ENCODE results near the gene SLC35D1.
"Not testable (repeated sequence)": the region's sequence is repeated elsewhere in the genome, so short reads cannot be mapped to it uniquely, and the experiment has no call there.

SLC35D1 gene

GRCh38 chr1:66980745-66981367 lies 73.1 kb downstream of the SLC35D1 start:
- Histone ChIP-seq H3K27me3 (no peaks in the 10 kb centered on the region), H3K4me1 (ENCODE audit: control insufficient read depth in 1 of 2, insufficient read depth in 1 of 2, low read depth in 1 of 2, low read length in 1 of 2) (peaks cover 3 to 5% of the 10 kb centered on the region in 2 experiments), H3K36me3 (peaks cover 97% of the 10 kb centered on the region), H3K9me3 (no peaks in the 10 kb centered on the region), H3K27ac (peak overlapping the region; percentile 58), H3K4me3 (ENCODE audit: low read depth in 1 of 2, low read length in 1 of 2) (no peak overlapping the region)
- TF ChIP-seq CTCF (IDR thresholded peaks at IDR 0.05), result no peak

DNA sequence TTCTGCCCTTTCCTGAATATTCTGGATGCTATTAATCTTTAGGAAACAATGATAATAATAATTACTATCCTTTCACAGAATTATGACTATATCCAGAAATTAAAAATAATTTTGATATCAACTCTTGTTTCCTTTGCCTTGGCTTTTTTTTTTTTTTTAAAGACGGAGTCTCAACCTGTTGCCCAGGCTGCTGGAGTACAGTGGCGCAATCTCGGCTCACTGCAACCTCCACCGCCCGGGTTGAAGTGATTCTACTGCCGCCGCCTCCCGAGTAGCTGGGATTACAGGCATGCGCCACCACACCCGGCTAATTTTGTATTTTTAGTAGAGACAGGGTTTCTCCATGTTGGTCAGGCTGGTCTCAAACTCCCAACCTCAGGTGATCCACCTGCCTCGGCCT lies 74.3 kb downstream of the SLC35D1 start:
- not testable (repeated sequence) for H3K4me1 ChIP-seq (ENCODE audit: control insufficient read depth in 1 of 2, insufficient read depth in 1 of 2, low read depth in 1 of 2, low read length in 1 of 2); H3K4me3 ChIP-seq (ENCODE audit: low read depth in 1 of 2, low read length in 1 of 2); H3K27me3 ChIP-seq; H3K9me3 ChIP-seq; H3K27ac ChIP-seq
- H3K36me3 ChIP-seq, result peaks cover 99% of the 10 kb centered on the region

DNA sequence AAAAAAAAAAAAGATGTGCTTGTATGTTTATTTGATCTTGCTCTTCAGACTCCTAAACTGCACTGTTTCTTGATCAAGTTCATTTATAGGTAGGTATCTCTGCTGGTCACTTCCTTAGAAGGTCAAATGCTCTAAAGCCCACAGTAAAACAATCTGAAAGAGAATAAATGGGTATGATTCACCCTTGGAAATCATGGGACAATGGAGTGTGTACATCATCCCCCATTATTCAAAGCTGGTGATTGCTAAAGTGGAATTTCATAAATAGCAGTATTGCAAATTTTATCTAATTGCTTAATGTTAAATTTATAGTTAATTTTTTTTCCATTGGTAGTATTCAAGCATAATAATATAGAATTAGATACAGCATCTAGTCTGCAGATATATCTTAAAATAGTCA lies 75.7 kb downstream of the SLC35D1 start:
- no peaks in the 10 kb centered on the region for H3K27me3 ChIP-seq
- peaks cover 2 to 5% of the 10 kb centered on the region in 2 experiments for H3K4me1 ChIP-seq (ENCODE audit: control insufficient read depth in 1 of 2, insufficient read depth in 1 of 2, low read depth in 1 of 2, low read length in 1 of 2)
- H3K4me3 ChIP-seq (ENCODE audit: low read depth in 1 of 2, low read length in 1 of 2), result no peak overlapping the region
- no peaks in the 10 kb centered on the region for H3K9me3 ChIP-seq
- H3K36me3 ChIP-seq, result peaks cover 97% of the 10 kb centered on the region
- H3K27ac ChIP-seq, result no peak overlapping the region
- TF ChIP-seq CTCF (IDR thresholded peaks at IDR 0.05), result no peak

DNA sequence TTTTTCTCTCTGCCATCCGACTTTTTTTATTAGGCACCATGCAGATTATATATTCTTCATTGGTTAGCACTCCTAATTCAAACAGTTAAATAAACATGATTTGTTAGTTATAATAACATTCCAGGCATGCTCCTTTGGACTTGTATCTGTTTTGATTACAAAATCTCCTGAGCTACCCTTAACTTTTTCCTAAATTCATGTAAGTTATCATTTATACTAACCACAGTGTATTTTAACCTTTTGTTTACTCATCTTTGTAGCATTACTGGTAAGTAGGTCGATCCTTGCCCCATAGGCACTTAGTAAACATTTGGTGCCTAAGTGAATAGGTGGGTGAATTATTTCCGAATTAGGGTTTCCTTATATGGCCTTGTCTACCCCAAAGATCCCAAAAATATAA lies 85.4 kb downstream of the SLC35D1 start:
- no peak for TF ChIP-seq CTCF (IDR thresholded peaks at IDR 0.05)
- no peaks in the 10 kb centered on the region for H3K9me3 ChIP-seq
- H3K36me3 ChIP-seq, result peaks cover 88% of the 10 kb centered on the region
- peaks cover 11 to 12% of the 10 kb centered on the region in 2 experiments for H3K4me1 ChIP-seq (ENCODE audit: control insufficient read depth in 1 of 2, insufficient read depth in 1 of 2, low read depth in 1 of 2, low read length in 1 of 2)
- H3K4me3 ChIP-seq (ENCODE audit: low read depth in 1 of 2, low read length in 1 of 2), result no peak overlapping the region
- no peaks in the 10 kb centered on the region for H3K27me3 ChIP-seq
- no peak overlapping the region for H3K27ac ChIP-seq

- not testable (repeated sequence) for H3K4me1 ChIP-seq (ENCODE audit: control insufficient read depth in 1 of 2, insufficient read depth in 1 of 2, low read depth in 1 of 2, low read length in 1 of 2); H3K27me3 ChIP-seq; H3K4me3 ChIP-seq (ENCODE audit: low read depth in 1 of 2, low read length in 1 of 2); H3K9me3 ChIP-seq; H3K27ac ChIP-seq
- peaks cover 88% of the 10 kb centered on the region for H3K36me3 ChIP-seq
Observed at GRCh38 chr1:66966188-66966873, 87.6 kb downstream of the SLC35D1 start.

DNA sequence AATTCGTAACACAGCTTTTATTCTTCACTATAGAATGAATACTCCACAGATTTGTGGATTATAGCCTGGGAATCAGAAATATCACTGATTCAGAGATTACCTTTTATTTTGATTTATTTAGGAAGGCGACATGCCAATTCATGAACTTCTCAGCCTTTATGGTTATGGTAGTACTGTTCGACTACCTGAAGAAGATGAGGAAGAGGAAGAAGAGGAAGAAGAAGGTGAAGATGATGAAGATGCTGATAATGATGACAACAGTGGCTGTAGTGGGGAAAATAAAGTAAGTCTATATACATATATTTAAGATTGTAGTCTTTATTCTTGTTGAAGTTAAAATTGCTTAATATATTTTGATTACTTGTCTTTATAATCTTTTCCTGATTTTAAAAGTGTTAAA lies 96.0 kb downstream of the SLC35D1 start:
- no peak overlapping the region for H3K4me3 ChIP-seq (ENCODE audit: low read depth in 1 of 2, low read length in 1 of 2)
- no peak overlapping the region for H3K27ac ChIP-seq
- H3K4me1 ChIP-seq (ENCODE audit: control insufficient read depth in 1 of 2, insufficient read depth in 1 of 2, low read depth in 1 of 2, low read length in 1 of 2), result peaks cover 0 to 6% of the 10 kb centered on the region in 2 experiments
- H3K27me3 ChIP-seq, result no peaks in the 10 kb centered on the region
- no peaks in the 10 kb centered on the region for H3K9me3 ChIP-seq
- peaks cover 83% of the 10 kb centered on the region for H3K36me3 ChIP-seq
- TF ChIP-seq CTCF (IDR thresholded peaks at IDR 0.05), result no peak
